Chondrocyte (in vitro differentiated cells): Measurements from ENCODE around the gene TENT5C. TPM values are rescaled to one million over a fixed set of nuclear protein-coding genes. Genes with fewer than 3 reads are reported as not detected.

Experiments used
- DNase-seq: peaks from one replicate; pipeline ENCODE4 v3.0.0; 2021; ENCODE audit warnings: mixed read lengths, low spot score
- H3K27ac Mint-ChIP-seq: one replicate; pipeline ENCODE4 v1.8.0; 2021; ENCODE audit warnings: mild to moderate bottlenecking, moderate library complexity, mixed read lengths; ENCODE audit not compliant: unreplicated experiment
- H3K27me3 Mint-ChIP-seq: 2 replicates; pipeline ENCODE4 v1.8.0; 2021; ENCODE audit warnings: low read depth, mixed read lengths
- H3K36me3 Mint-ChIP-seq: 2 replicates; pipeline ENCODE4 v1.8.0; 2021; ENCODE audit warnings: low read depth, mixed read lengths
- H3K4me1 Mint-ChIP-seq: 2 replicates; pipeline ENCODE4 v1.8.0; 2021; ENCODE audit warnings: low read depth, mild to moderate bottlenecking, mixed read lengths
- H3K4me3 Mint-ChIP-seq: one replicate; pipeline ENCODE4 v1.8.0; 2021; ENCODE audit warnings: mild to moderate bottlenecking, moderate library complexity, mixed read lengths; ENCODE audit not compliant: unreplicated experiment
- H3K9me3 Mint-ChIP-seq: 2 replicates; pipeline ENCODE4 v1.8.0; 2021; ENCODE audit warnings: low read depth, mixed read lengths
- total RNA-seq: library from RNA; stranded (reverse); gene quantifications from 3 replicates; pipeline ENCODE4 v1.2.1, GENCODE V29; 2021
- TF ChIP-seq, protein P1 (sequence below): fragments of 200-600 bp; sonication (generic); IDR thresholded peaks from 2 replicates; pipeline ENCODE4 v1.5.0; 2021; ENCODE audit warnings: antibody characterized with exemption, mild to moderate bottlenecking, moderate library complexity

Gene TENT5C
- total RNA-seq, 1 donor from 2014 or later: 0.20 TPM

DNA sequence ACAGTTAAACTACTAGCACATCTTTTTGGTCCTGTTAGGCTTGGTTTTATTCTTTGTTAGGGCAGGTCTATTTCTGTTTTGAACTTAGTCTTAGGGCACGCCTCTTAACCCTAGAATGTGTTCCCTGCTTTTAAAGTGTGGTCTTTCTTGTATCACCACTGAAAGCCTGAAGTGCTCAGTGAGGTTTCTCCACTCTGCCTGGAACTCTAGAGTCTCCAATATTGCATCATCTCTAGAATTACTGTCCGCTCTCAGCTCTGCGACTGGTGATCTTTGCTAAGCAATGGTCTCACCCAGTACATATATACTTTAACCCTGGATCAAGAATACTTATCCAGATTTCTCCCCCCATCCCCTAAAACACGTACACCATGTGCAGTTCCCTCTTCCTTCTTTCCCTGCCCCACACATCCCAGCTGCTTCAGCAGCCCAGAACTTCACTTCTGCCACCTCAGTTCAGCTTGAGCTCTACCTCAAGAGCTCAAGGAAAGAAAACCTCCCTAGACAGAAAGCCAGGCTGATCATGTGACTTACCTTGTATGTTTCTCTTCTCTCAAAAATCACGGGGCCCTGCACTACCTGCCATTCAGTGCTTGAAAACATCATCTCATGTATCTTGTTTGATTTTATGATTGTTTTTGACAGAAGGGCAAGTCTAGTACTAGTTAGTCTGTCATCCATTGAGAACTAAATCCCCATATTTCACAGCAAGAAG is 59.9 kb downstream of the TENT5C start:
- no peak for DNase-seq
- H3K4me3 Mint-ChIP-seq: no peak overlapping the region
- TF ChIP-seq, protein P1, sequence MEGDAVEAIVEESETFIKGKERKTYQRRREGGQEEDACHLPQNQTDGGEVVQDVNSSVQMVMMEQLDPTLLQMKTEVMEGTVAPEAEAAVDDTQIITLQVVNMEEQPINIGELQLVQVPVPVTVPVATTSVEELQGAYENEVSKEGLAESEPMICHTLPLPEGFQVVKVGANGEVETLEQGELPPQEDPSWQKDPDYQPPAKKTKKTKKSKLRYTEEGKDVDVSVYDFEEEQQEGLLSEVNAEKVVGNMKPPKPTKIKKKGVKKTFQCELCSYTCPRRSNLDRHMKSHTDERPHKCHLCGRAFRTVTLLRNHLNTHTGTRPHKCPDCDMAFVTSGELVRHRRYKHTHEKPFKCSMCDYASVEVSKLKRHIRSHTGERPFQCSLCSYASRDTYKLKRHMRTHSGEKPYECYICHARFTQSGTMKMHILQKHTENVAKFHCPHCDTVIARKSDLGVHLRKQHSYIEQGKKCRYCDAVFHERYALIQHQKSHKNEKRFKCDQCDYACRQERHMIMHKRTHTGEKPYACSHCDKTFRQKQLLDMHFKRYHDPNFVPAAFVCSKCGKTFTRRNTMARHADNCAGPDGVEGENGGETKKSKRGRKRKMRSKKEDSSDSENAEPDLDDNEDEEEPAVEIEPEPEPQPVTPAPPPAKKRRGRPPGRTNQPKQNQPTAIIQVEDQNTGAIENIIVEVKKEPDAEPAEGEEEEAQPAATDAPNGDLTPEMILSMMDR: no peak
- no peaks in the 10 kb centered on the region for H3K36me3 Mint-ChIP-seq
- peaks cover 6% of the 10 kb centered on the region for H3K9me3 Mint-ChIP-seq
- H3K27ac Mint-ChIP-seq: no peak overlapping the region
- H3K4me1 Mint-ChIP-seq: peaks cover 4% of the 10 kb centered on the region
- H3K27me3 Mint-ChIP-seq: no peaks in the 10 kb centered on the region

GRCh38 chr1:117669572-117669971 is 63.7 kb downstream of the TENT5C start:
- H3K36me3 Mint-ChIP-seq: no peaks in the 10 kb centered on the region
- peaks cover 9% of the 10 kb centered on the region for H3K4me1 Mint-ChIP-seq
- no peak overlapping the region for H3K4me3 Mint-ChIP-seq
- TF ChIP-seq, protein P1: no peak
- H3K9me3 Mint-ChIP-seq: peaks cover 3% of the 10 kb centered on the region
- DNase-seq: no peak
- H3K27me3 Mint-ChIP-seq: no peaks in the 10 kb centered on the region
- no peak overlapping the region for H3K27ac Mint-ChIP-seq

- Mint-ChIP-seq H3K4me3 (no peak overlapping the region), H3K4me1 (peaks cover 9% of the 10 kb centered on the region), H3K9me3 (peaks cover 3% of the 10 kb centered on the region), H3K27me3 (no peaks in the 10 kb centered on the region), H3K27ac (no peak overlapping the region), H3K36me3 (no peaks in the 10 kb centered on the region)
- TF ChIP-seq, protein P1: no peak
- no peak for DNase-seq
Observed at GRCh38 chr1:117670976-117671780, 65.3 kb downstream of the TENT5C start.

- no peaks in the 10 kb centered on the region for H3K27me3 Mint-ChIP-seq
- H3K36me3 Mint-ChIP-seq: no peaks in the 10 kb centered on the region
- peaks cover 1% of the 10 kb centered on the region for H3K9me3 Mint-ChIP-seq
- TF ChIP-seq, protein P1: peak; percentile 36
- peaks cover 9% of the 10 kb centered on the region for H3K4me1 Mint-ChIP-seq
- DNase-seq: no peak
- H3K27ac Mint-ChIP-seq: no peak overlapping the region
- no peak overlapping the region for H3K4me3 Mint-ChIP-seq
Observed at GRCh38 chr1:117671781-117672501, 66.1 kb downstream of the TENT5C start.

GRCh38 chr1:117672756-117673155 is 66.9 kb downstream of the TENT5C start:
- H3K36me3 Mint-ChIP-seq: no peaks in the 10 kb centered on the region
- DNase-seq: no peak
- H3K27me3 Mint-ChIP-seq: no peaks in the 10 kb centered on the region
- no peak overlapping the region for H3K4me3 Mint-ChIP-seq
- no peak overlapping the region for H3K27ac Mint-ChIP-seq
- no peaks in the 10 kb centered on the region for H3K9me3 Mint-ChIP-seq
- peaks cover 9% of the 10 kb centered on the region for H3K4me1 Mint-ChIP-seq
- TF ChIP-seq, protein P1: no peak
